Loucy (cell line): ENCODE data around the gene CD27.

Experiments
- CTCF ChIP-seq: fragments of 200-600 bp; sonication (generic); conservative IDR thresholded peaks from 2 replicates; pipeline ENCODE4 v1.5.1; 2014; ENCODE audit warnings: mild to moderate bottlenecking, antibody characterized with exemption, low read length
- EZH2phosphoT487 ChIP-seq: fragments of 200-600 bp; IDR thresholded peaks from 2 replicates; pipeline ENCODE4 v1.6.1; 2018; ENCODE audit warnings: antibody characterized with exemption, mild to moderate bottlenecking, moderate library complexity, borderline replicate concordance

- TF ChIP-seq CTCF (peak; percentile 83), EZH2phosphoT487 (no peak)
Measured at GRCh38 chr12:6423267-6424007, 21.3 kb upstream of the CD27 start.
